GM18868 (cell line): ENCODE measurements around the gene RHOH.
"Not testable (repeated sequence)": the region's sequence is repeated elsewhere in the genome, so short reads cannot be mapped to it uniquely, and the experiment has no call there.

Experiments
- ATAC-seq: cut with Tn5 transposase; IDR thresholded peaks from one replicate; pipeline ENCODE4 v1.9.1; 2021; ENCODE audit warnings: mild to moderate bottlenecking, moderate library complexity; ENCODE audit not compliant: unreplicated experiment

The RHOH gene, protein sequence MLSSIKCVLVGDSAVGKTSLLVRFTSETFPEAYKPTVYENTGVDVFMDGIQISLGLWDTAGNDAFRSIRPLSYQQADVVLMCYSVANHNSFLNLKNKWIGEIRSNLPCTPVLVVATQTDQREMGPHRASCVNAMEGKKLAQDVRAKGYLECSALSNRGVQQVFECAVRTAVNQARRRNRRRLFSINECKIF

DNA sequence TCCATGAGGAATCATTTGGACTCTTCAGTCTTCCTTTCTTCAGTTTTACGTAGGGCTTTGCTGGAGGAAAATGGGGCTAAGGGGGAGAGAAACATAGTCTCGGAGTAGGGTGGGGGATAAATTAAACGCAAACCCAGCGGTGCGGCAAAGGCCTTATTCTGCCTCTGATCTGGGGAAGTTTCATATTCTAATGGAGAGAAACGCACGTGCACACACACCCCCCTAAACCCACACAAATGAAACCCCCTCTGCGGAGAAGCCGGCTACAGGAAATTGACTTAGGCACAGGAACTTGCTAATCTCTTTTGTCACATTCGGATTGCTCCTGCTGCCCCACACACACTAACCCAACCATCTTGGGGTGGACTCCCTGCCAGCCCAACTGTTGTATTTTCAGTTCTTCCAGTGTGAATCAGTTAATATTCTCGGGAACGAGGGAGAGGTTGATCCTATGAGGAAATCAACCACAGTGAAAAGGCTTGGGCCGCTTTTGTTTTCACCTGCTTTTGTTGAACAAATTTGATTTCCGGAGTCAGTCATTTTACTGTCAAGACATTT is at the start of gene RHOH:
RHOH (plus strand) TSS at position 308 of the 558 bp plus-strand sequence. CDS start 46,356 bp downstream, outside the sequence.
- ATAC-seq: peak; percentile 30

DNA sequence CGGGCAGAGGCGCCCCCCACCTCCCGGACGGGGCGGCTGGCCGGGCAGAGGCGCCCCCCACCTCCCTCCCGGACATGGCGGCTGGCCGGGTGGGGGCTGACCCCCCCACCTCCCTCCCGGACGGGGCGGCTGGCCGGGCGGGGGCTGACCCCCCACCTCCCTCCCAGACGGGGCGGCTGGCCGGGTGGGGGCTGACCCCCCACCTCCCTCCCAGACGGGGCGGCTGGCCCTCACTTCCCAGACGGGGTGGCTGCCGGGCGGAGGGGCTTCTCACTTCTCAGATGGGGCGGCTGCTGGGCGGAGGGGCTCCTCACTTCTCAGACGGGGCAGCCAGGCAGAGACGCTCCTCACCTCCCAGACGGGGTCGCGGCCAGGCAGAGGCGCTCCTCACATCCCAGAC is 49.3 kb upstream of the RHOH start:
- ATAC-seq: not testable (repeated sequence)

DNA sequence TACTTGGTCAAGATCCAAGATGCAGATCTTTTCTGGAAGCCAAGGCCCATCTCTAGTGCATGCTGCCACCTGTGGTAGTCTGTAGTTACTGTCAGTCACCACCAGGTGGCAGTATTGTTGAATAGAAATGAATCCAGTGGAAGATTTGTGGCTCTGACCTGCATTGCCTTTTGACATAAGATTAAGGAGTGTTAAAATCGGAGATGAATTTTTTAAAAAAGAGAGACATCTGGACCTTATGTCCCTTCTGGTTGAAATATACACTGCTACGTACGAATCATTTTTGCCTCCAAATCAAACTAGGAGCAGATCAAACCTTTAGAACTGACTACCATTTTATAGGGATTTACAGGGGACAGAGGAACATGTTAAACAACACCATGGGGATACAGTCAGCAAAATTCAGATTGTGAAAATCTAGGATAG is 46.9 kb upstream of the RHOH start:
- peak; percentile 69 for ATAC-seq

DNA sequence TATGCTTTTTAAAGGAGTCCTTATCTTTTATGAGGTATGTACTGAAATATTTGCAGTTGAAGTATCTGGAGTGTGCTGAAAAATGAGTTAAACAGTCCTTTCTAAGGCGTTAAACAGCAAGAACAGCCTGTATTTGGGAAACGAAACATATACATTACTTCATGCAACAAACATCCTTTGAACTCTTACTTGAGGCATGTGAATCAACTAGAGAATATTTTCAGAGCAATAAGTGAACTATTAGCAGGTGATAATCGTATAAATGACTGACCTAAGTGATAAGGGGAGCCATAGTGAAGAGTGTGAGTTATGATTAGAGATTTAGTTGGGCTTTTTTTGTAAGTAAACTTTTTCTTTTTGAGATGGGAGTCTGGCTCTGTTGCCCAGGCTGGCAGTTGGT is 45.9 kb upstream of the RHOH start:
- ATAC-seq: no peak

DNA sequence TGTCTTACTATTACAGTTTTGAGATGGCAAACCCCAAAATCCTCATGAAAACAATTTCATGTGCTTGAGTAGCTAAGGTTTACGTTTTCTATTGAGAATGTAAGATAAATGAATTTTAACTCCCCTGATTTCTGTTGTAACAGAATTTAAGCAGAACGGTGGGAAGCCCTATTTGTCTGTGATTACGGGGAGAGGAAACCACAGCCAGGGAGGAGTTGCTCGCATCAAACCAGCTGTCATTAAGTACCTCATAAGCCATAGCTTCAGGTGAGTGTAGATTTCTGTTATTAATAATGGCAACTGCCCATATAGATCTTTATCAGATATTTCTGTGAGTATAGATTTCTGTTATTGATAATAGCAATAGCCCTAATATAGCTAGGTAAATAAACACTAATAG is 44.2 kb upstream of the RHOH start:
- ATAC-seq: no peak

DNA sequence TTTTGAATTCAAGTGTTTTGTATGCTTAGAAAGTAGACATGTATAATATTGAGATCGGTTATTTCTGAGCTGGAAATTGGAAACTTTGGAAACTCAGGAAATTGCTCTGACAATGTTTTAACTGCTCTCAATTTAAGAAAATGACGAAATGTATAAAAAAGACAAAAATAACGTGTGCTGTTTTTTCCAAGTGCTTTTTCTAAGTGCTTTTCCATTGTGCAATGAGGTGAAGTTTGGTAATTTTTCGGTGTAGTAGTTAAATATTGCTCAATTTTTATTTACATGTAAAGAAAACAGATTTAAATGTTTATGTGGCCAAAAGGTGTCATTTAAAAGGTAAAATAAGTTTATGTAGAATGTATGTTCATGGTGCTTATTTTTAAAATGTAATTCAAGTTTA is 39.4 kb upstream of the RHOH start:
- no peak for ATAC-seq

DNA sequence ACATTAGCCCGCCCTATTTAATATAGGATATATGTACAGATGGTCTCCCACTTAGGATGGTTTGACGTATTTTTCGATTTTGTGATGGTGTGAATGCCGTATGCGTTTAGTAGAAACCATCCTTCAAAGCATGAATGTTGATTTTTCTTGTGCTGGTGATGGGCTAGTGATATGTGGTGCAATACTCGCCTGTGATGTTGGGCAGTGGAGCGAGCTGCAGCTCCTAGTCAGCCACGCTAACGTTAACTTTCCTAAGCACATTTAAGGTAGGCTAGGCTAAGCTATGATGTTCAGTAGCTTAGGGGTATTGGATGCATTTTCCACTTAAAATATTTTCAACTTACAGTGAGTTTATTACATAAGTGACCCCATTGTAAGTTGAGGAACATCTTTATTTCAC is 36.6 kb upstream of the RHOH start:
- no peak for ATAC-seq

DNA sequence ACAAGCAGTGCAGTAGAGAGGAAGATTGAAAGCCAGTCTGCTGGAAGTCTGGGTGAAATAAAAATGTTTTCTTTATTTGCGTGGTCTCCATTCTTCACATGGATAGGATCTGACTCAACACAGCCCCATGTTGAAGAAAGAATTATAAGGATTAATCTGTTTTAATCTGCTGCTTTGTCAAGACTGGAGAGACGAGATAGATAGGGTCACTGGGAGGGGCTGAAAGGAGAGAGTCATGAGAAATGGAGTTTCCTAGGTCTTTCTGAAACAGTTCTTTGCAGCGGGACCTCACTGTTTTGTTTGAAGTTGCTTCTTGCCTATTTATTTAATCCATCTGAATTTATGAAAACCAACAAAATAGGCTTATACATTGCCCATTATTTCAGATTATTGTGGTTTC is 32.4 kb upstream of the RHOH start:
- no peak for ATAC-seq

DNA sequence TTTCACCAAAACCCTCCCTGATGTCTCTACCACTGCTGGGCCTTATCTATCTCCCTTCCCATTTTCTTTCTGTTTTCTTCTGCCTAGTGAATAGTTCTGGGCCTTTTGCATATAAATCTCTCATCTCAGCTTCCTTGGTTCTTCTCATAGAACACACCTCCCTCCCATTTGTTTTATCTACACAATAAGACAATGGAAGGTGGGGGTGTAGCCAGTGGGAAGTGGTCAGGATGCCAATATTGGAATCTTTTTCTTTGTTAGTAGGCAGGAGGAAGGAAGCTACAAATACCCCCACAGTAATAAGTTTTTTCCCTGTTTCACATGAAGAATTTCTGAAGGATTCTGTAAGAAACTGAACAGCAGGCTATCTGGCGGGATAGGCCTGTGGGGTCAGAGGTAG is 30.9 kb upstream of the RHOH start:
- no peak for ATAC-seq

DNA sequence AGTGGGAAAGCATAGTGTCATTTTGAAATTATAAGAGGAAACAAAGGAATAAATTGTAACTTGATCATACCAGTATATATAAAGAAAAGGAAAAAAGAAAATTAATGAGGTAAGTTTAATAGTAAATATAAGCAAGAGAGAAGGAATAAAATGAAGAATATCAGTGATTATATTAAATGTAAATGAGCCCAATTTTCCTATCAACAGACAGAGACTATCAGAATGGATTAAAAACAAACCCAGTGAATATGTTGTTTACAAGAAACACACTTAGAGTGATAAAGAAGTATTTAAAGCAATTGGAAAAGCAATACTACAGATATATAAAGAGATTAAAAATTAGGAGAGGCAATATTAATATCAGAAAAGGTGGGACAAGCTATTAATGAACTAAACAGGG is 28.8 kb upstream of the RHOH start:
- ATAC-seq: no peak

DNA sequence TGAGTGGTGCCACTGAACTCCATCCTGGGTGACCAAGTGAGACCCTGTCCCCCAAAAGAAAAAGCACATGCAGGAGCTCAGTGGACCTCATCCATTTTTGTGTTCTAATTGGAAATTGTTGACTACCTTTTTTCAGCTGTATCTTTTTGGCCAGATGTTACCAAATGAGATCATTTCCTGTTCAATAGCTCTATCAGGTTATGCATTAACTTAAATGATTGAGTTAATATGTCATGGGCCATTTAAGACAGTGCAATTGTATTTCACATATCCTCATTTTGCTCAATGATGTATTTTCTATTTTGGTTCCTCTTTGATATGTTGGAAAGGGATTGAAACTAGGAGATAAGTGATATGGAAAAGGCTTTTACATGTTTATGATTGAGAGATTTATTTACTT is 26.2 kb upstream of the RHOH start:
- no peak for ATAC-seq

DNA sequence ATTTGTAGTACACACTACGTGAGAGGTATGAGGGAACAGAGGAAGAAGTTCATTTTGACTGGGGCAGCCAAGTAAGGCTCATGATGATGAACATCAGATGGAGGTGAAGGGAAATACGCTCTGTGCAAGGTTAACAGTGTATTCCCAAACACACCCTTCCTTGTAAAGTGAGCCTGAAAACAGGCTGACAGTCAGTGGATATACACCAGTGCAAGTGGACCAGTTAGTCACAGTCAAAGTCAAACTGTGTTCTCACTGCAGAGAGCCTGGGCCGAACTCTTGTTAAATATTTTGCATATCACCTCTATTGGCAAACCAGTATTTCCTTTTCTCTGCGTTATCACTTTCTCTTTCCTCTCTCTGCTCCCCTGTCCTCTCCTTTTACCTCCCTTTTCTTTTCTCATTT is 23.4 kb upstream of the RHOH start:
- peak; percentile 84 for ATAC-seq

DNA sequence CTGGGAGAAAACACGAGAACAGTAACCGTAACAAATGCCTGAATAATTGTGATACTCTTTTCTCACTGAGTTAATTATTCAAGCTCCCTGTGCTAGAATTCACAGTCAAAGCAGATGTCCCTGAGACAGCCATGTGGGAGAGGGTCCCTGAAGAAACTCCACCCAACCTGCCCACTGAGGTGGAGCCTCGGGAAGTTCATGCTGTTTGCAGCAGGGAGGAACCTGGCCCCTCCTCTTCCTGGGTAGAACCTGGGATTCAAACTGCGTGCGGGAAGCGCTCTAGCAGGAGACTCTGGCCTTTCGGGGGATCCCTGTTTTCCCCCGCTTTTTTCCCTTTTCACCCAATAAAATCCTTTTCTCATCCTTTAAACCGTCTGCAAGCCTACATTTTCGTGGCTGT is 20.2 kb upstream of the RHOH start:
- ATAC-seq: no peak

DNA sequence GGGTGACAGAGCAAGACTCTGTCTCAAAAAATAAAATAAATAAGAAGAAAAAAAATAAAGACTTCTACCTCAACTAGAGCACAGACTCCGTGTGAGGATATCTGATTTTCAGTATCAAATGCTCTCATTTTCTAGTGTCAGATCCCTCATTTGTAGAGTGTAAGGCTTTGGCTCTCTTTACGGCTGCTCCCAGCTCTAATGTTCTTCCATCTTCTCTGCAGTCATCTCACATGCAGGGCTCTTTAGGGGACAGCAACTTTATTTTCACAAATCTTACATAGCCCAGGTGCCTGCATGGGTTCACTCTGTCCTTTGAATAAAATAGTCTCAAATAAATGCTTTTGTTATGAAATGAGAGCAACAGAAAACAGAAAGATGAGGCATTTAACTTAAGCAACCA is 19.2 kb upstream of the RHOH start:
- no peak for ATAC-seq

DNA sequence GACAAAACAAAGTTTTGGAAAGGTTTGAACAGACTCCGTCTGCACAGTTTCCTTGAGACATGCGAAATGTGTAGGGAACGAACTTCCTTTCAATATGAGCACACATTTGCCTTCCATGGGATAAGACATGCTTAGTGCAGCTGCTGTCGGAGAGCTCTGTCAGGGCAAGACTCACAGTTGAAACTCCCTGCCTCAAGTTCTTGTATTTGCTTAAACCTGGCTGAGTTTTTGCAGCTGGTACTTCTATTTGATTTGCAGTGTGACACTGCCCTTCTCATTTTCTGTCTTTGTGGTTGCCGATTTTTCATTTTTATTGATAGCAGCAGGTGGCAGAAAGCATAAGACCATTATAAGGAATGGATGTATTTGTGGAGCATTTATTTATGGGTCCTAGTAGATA is 18.2 kb upstream of the RHOH start:
- ATAC-seq: no peak

DNA sequence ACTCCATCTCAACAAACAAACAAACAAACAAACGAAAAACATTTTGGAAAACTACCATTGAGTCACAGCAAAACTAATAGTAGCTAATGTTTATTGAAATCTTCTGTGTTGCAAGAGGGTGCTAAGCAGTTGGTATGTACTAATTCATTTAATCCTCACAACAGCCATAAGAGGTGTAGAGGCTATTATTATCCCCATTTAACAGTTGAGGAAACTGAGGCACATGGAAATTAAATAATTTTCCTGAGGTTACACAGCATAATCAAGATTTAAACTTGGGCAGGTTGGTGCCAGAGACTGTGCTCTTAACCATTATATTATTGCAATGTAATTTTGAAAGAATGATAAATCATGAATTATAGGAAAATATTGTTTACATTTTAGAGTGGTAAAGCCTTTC is 17.5 kb upstream of the RHOH start:
- no peak for ATAC-seq

DNA sequence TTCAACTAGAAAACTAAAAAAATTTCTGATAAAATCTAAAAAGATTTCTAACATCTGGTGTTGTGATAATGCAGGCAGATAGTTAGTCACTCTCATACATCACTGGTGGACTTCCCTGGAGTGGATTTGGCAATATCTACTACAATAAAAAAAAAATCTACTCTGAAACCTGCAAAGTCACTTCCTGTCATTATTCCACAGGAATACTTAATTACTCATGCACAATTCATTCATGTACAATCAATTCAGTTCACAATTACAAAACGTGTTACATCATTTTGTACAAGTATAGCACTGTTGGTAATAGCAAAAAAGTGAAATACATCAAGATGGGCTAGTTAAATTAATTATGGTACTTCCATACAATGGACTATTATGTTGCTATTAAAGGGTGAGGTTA is 16.5 kb upstream of the RHOH start:
- ATAC-seq: no peak

DNA sequence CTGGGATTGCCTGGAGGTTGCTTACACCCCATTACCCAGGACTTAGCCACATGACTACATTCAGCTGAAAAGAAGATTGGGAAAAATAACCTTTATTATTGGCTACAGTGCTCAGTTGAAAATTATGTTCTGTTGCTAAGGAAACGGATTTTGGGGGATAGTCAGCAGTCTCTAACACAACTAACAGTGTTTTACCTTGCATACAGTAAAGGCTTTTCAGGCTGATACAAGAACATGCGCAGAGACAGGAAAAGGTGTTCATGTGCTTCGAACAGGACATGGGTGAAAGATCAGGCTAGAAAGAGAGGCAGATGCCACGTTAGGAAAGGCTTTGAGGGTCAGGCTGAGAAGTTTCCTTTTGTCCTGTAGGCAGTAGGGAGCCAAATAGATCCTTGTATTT is 14.8 kb upstream of the RHOH start:
- ATAC-seq: no peak

DNA sequence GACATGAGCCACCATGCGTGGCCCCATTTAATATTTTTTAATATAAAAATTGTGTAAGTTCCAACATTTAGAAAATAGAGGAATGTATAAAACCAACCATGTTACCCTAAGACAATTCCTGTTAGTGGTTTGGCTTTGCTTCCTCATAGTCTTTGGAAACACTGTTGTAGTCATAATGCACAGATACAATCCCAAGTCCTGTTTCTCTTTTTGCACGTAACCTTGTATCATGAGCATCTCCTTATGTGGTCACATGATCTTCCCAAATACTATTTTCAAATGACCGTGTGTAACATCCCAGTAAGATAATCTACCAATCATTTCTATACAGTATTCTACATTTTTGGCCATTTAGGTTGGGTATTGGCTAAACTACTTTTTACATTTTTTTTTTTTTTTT is 13.9 kb upstream of the RHOH start:
- ATAC-seq: no peak

DNA sequence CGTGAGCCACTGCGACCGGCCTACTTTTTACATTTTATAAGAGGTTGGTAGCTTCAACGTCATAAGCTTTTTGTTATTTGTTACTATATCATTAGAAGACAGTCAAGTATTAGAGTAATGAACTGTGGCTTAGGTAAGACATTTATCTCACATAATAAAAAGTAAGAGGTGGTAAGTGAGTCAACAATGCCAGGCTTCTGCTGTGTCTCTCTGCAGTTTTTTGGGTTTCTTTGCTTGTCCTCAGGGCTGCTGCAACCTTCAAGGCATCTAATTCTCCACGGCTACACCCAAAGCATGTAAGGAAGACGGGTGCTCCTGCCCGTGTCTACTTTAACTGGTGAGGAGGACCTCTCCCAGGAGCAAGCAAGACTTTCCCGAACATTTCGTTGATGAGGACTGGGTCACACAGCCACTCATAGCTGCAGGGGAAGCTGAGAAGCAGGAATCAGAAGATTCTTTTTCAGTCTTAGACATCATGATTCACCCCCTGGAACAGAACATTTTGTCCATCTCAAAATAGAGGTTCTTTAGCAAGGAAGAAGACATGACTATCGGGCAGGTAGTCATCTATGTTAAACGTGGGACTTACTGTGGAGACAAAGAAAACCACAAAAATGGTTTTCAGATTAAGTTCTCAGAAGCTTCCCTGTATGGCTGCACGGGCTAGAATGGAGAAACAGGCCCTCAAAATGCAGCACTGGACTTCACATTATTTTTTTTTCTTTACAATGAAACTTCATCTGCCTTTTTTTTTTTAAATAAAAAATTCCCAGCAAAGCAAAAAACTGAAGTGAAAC is 13.0 kb upstream of the RHOH start:
- ATAC-seq: peak; percentile 46

DNA sequence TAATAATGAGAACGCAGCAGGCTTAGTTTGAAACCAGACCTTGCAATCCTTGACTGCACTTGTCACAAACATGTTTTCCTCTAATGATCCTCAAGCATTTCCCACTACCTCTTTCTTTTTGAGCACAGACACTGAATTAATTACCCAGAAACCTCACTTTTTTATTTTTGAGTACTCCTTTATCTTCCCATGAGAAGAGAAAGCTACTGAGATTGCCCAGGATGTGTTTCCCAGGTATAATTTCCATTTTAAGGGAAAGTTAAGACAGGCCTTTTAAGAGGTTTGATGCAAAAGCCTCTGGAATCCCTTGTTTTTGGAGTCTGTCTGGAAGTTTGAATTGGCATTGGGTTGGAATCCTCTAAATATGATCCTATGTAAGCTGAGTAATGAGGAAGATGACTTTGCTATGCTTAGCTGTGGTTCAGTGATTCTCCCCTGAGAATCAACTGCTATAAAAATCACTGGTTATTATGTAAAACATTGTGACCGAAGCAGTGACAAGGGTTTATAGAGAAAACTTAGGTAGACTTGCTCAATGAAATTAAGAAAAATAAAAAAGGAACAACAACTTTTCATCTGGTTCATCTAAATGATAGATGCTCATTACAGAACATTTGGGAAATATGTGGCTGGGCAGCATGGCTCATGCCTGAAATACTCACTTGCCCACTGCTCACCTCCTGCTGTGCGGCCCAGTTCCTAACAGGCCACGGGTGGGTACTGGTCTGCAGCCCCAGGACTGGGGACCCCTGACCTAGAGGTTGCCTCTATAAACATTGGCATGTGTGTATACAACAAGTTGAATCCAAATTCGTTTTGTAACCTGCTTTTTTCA is 10.8 kb upstream of the RHOH start:
- ATAC-seq: peak; percentile 57

DNA sequence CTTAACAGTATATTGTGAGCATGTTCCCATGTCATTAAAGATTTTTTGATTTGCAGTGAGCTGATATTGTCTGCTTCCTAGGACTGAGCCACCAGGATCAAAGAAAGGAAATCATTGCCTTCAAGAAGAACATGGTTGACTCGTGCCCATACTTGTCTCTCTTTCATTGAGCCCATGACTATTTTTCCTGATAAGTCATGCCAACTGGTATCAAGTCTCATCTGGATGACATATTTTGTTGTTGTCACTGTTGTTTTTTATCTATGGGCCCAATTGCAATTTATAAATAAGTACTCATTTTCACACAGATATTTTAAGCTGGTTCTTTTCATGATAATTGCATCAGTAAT is 10.2 kb upstream of the RHOH start:
- no peak for ATAC-seq
